KMS-11 (cell line): Measurements from ENCODE around the gene TOX2.

Experiments
- H2AFZ ChIP-seq: fragments of 200-600 bp; sonication (generic); 2 replicates; pipeline ENCODE4 v1.6.1; 2016; ENCODE audit warnings: antibody characterized with exemption, mixed run types, low read depth
- H3K27ac ChIP-seq: fragments of 200-600 bp; sonication (generic); 2 replicates; pipeline ENCODE4 v1.6.1; 2016; ENCODE audit warnings: mild to moderate bottlenecking, mixed run types
- H3K27me3 ChIP-seq: fragments of 200-600 bp; sonication (generic); 2 replicates; pipeline ENCODE4 v1.6.1; 2017; ENCODE audit warnings: mild to moderate bottlenecking, low read depth, mixed run types, moderate library complexity; ENCODE audit not compliant: insufficient read depth
- H3K36me3 ChIP-seq: fragments of 200-600 bp; sonication (generic); 2 replicates; pipeline ENCODE4 v1.6.1; 2017; ENCODE audit warnings: mild to moderate bottlenecking, mixed run types; ENCODE audit not compliant: insufficient read depth
- H3K4me1 ChIP-seq: fragments of 200-600 bp; sonication (generic); 2 replicates; pipeline ENCODE4 v1.6.1; 2016; ENCODE audit warnings: mild to moderate bottlenecking, low read depth, mixed run types; ENCODE audit not compliant: poor library complexity, severe bottlenecking
- H3K4me2 ChIP-seq: fragments of 200-600 bp; sonication (generic); 2 replicates; pipeline ENCODE4 v1.7.0; 2016; ENCODE audit warnings: mild to moderate bottlenecking, mixed run types
- H3K4me3 ChIP-seq: fragments of 200-600 bp; sonication (generic); IDR thresholded peaks from 2 replicates; pipeline ENCODE4 v1.6.1; 2017; ENCODE audit warnings: low read depth, low read length, mixed read lengths; ENCODE audit not compliant: insufficient read depth
- H3K79me2 ChIP-seq: fragments of 200-600 bp; sonication (generic); 2 replicates; pipeline ENCODE4 v1.6.1; 2016; ENCODE audit warnings: low read depth, mixed run types; ENCODE audit not compliant: insufficient read depth
- H3K9ac ChIP-seq: fragments of 200-600 bp; sonication (generic); 2 replicates; pipeline ENCODE4 v1.6.1; 2016; ENCODE audit warnings: mild to moderate bottlenecking, mixed run types
- H4K20me1 ChIP-seq: fragments of 200-600 bp; sonication (generic); 2 replicates; pipeline ENCODE4 v1.6.1; 2016; ENCODE audit warnings: mild to moderate bottlenecking, mixed run types; ENCODE audit not compliant: insufficient read depth
- TF ChIP-seq, protein P1 (sequence below): fragments of 200-600 bp; sonication (generic); conservative IDR thresholded peaks from 2 replicates; pipeline ENCODE4 v1.6.1; 2017; ENCODE audit warnings: low read depth, mild to moderate bottlenecking, antibody characterized with exemption, low read length, moderate library complexity, mixed read lengths

TOX2 gene

DNA sequence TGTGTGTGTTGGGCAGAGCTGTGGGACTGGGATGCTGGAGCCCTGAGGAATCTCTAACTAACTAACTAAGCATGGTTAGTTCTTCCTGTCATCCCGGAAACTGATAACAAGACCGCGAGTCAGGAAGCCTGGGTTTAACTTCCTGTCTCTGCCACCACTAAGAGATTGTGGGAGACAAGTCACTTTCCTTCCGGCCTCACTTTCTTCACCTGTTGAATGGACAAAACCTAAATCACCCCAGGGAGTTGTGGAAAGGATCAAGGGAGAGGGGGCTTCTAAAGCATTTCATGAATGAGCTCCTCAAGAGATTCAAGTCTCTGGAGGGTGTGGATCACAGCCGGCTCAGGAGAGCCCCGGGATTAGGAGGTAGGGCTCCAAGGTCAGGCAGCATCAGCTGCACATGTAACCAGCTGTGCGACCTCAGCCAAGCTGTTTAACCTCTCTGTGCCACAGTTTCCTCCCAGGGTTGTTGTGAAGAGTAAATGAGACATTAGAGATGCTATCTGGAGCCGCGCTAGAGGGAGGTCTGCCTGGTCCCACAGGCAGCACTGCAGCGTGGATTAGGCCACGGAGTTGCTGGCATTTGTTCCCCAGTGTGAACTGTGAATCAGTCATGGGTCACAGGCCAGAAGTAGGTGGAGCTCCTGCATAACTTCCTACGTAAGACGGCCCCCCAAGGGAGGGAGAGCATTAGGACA lies 105.1 kb downstream of the TOX2 start:
- H2AFZ ChIP-seq: no peak overlapping the region
- H3K27ac ChIP-seq: no peak overlapping the region
- TF ChIP-seq, protein P1, sequence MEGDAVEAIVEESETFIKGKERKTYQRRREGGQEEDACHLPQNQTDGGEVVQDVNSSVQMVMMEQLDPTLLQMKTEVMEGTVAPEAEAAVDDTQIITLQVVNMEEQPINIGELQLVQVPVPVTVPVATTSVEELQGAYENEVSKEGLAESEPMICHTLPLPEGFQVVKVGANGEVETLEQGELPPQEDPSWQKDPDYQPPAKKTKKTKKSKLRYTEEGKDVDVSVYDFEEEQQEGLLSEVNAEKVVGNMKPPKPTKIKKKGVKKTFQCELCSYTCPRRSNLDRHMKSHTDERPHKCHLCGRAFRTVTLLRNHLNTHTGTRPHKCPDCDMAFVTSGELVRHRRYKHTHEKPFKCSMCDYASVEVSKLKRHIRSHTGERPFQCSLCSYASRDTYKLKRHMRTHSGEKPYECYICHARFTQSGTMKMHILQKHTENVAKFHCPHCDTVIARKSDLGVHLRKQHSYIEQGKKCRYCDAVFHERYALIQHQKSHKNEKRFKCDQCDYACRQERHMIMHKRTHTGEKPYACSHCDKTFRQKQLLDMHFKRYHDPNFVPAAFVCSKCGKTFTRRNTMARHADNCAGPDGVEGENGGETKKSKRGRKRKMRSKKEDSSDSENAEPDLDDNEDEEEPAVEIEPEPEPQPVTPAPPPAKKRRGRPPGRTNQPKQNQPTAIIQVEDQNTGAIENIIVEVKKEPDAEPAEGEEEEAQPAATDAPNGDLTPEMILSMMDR: no peak

DNA sequence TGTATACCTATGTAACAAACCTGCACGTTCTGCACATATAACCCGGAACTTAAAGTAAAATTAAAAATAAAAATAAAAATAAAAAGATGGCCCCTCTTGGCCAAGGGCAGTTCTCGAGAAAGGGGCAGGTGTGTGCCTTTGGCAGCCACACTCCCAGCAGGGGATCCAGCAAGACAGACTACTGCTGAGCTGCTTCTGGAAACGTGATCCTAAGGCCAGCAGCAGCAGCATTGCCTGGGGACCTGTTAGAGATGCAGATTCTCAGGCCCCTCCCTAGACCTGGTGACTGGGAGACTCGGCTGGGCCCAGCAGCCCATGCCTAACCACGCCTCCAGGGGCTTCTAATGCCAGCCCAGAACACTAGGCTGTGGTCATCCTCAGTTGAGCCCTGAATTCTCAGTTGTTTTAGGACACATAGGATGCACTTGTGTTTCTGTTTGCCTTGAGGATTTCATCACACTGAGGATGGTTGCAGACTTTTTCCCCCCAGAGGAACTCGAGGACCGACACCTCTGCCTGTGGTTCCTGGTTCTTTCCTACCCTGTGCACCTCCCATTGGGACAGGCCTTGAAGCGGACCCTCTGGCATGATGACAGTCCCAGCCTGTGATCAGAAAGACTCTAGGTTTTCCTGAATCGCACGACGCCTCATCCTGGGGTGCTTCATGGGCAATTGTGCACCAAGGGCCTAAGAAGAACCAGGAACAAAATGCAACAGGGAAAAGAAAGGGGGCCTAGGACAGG lies 105.9 kb downstream of the TOX2 start:
- Histone ChIP-seq H3K36me3 (no peaks in the 10 kb centered on the region), H4K20me1 (no peaks in the 10 kb centered on the region), H3K4me3 (no peak overlapping the region), H3K27ac (no peak overlapping the region), H2AFZ (no peak overlapping the region), H3K79me2 (no peaks in the 10 kb centered on the region), H3K27me3 (no peaks in the 10 kb centered on the region), H3K9ac (no peak overlapping the region), H3K4me2 (no peak overlapping the region), H3K4me1 (peaks cover 28% of the 10 kb centered on the region)
- TF ChIP-seq, protein P1: no peak

More for the DNA sequence above, 105.1 kb downstream of the TOX2 start:
- no peak overlapping the region for H3K4me3 ChIP-seq
- H3K79me2 ChIP-seq: no peaks in the 10 kb centered on the region
- no peaks in the 10 kb centered on the region for H4K20me1 ChIP-seq
- peaks cover 28% of the 10 kb centered on the region for H3K4me1 ChIP-seq
- H3K9ac ChIP-seq: no peak overlapping the region
- H3K36me3 ChIP-seq: no peaks in the 10 kb centered on the region
- no peak overlapping the region for H3K4me2 ChIP-seq
- no peaks in the 10 kb centered on the region for H3K27me3 ChIP-seq

DNA sequence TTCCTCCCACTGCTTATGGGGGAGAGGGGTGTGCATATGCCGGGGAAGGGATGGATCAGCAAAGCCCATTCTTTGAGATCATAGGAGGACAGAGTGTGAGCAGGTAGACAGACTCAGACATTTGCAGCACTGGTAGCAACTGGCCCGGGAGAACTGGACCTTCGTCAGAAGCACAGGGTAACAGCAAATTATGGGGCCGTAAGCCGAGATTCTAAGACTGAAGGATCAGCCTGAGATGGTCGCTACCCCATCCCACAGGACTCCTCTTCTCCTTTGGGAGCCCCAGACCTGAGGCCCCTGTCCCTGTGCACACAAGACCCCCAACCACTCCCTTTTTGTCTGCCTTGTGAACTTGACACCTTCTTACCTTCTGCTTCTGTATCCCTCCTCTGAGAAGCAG lies 106.5 kb downstream of the TOX2 start:
- Histone ChIP-seq H2AFZ (no peak overlapping the region), H3K9ac (no peak overlapping the region), H3K4me3 (no peak overlapping the region), H3K27me3 (no peaks in the 10 kb centered on the region), H3K79me2 (no peaks in the 10 kb centered on the region), H4K20me1 (no peaks in the 10 kb centered on the region), H3K4me1 (peaks cover 28% of the 10 kb centered on the region), H3K4me2 (no peak overlapping the region), H3K36me3 (no peaks in the 10 kb centered on the region), H3K27ac (no peak overlapping the region)
- TF ChIP-seq, protein P1: no peak

DNA sequence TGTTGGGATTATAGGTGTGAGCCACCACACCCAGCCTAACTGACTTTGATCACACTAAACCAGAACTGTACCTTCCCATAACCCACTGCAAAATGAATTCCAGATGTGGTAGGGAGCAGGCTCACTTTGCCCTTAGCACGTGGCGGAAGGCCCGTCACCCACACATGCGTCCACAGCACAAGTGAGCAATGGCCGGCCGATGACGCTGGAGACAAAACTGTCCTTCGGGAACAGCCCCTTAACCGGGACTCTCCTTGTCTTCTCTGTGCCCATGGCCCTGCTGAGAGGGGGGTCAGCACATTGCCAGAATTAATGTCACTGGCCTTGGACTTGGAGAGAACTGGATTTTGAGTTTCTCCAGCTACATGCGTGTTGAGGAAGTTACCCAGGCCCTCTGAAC lies 107.2 kb downstream of the TOX2 start:
- H3K4me2 ChIP-seq: no peak overlapping the region
- no peak overlapping the region for H3K4me3 ChIP-seq
- TF ChIP-seq, protein P1: no peak
- no peaks in the 10 kb centered on the region for H4K20me1 ChIP-seq
- H3K36me3 ChIP-seq: no peaks in the 10 kb centered on the region
- H3K27me3 ChIP-seq: no peaks in the 10 kb centered on the region
- H3K9ac ChIP-seq: no peak overlapping the region
- H3K79me2 ChIP-seq: no peaks in the 10 kb centered on the region
- H2AFZ ChIP-seq: no peak overlapping the region
- H3K27ac ChIP-seq: no peak overlapping the region
- H3K4me1 ChIP-seq: peaks cover 24% of the 10 kb centered on the region
